ENCODE results near the gene TEAD1. TPM values are rescaled to one million over a fixed set of nuclear protein-coding genes. Genes with fewer than 3 reads are reported as not detected.

The TEAD1 gene
- total and polyA plus RNA-seq, 10 of the 15 experiments (the other 5 are each of a cell fraction or from before 2014, with no cell fraction given), result 0.01 to 0.59 (median 0.04) TPM; not detected in 6

GRCh38 chr11:12914400-12914912 lies 240.2 kb downstream of the TEAD1 start (continued):
- TF ChIP-seq CTCF (IDR thresholded peaks at IDR 0.05 in 2 of 3, conservative IDR thresholded peaks at IDR 0.05 in 1 of 3; ENCODE audit: control insufficient read depth in 2 of 3, extremely low read depth in 1 of 3, insufficient read depth in 1 of 3, low read depth in 3 of 3, low read length in 3 of 3), result peak; percentile 44 to 63 (median 49)

- peaks cover 0 to 3% of the 10 kb centered on the region in 2 experiments; a peak in 2 of 4 replicates for H3K27me3 ChIP-seq (replicated peaks in 1 of 2; ENCODE audit: control insufficient read depth in 2 of 2, insufficient read depth in 2 of 2, low read length in 1 of 2)
- H2AFZ ChIP-seq (ENCODE audit: control insufficient read depth, low read depth, low read length), result no peak overlapping the region
- H3K4me2 ChIP-seq (ENCODE audit: control insufficient read depth, insufficient read depth), result no peak overlapping the region
- ChIA-PET SMC1A (ENCODE audit: uncharacterized antibody, unreplicated experiment) (no interaction called here), RAD21 (ENCODE audit: unreplicated experiment) (interaction anchor here (0.5 kb wide), 1 partner anchor 281 kb away, joined by 3 read pairs; no protein-coding TSS in a partner anchor), CTCF (interaction anchor here (1.1 to 1.8 kb wide), 4 partner anchors 8 to 42 kb away, joined by 3 to 5 read pairs (median 4); no protein-coding TSS in a partner anchor), POLR2A (no interaction called here)
- H3K9me3 ChIP-seq (replicated peaks; ENCODE audit: control insufficient read depth, insufficient read depth, low read length), result no peaks in the 10 kb centered on the region
- DNase-seq (ENCODE audit: low read depth, low spot score) (no peak), FAIRE-seq (no peak), ATAC-seq (no peak)
- in situ Hi-C loops (cut with MboI) (no loop called here), intact Hi-C loops (cut with micrococcal nuclease; ENCODE audit: unreplicated experiment) (no loop called here)
- no peaks in the 10 kb centered on the region for H4K20me1 ChIP-seq (ENCODE audit: control insufficient read depth, insufficient read depth)
- no peak for TF ChIP-seq EGR1 (IDR thresholded peaks at IDR 0.05; ENCODE audit: borderline replicate concordance in 1 of 2, low read depth in 2 of 2, low read length in 2 of 2)
- TF ChIP-seq NR2C1 (IDR thresholded peaks at IDR 0.05), result no peak
- TF ChIP-seq PAX5 (IDR thresholded peaks at IDR 0.05; ENCODE audit: borderline replicate concordance, low read depth, low read length), result no peak
- no peak for TF ChIP-seq MXI1 (IDR thresholded peaks at IDR 0.05; ENCODE audit: low read depth, low read length)
- no peak for TF ChIP-seq ZSCAN29 (IDR thresholded peaks at IDR 0.05)
- no peaks in the 10 kb centered on the region for H3K79me2 ChIP-seq (ENCODE audit: control insufficient read depth, insufficient read depth, low read length)
- H3K4me1 ChIP-seq (ENCODE audit: control insufficient read depth, insufficient read depth, low read length), result no peaks in the 10 kb centered on the region
- 35% methylated on average over 5 of the region's 7 CpGs for WGBS (ENCODE audit: insufficient coverage, insufficient replicate concordance, low lambda C conversion rate, missing lambda C conversion rate)
- no peaks in the 10 kb centered on the region for H3K36me3 ChIP-seq (ENCODE audit: control insufficient read depth in 2 of 2, insufficient read depth in 2 of 2, low read length in 1 of 2)
- BruUV-seq (replicated peaks), result no TSS peak
- no peak overlapping the region for H3K4me3 ChIP-seq
- H3K9ac ChIP-seq (ENCODE audit: control insufficient read depth, insufficient read depth, low read length), result no peak overlapping the region
- no peak overlapping the region for H3K27ac ChIP-seq (ENCODE audit: control insufficient read depth, insufficient read depth)
Observed at GRCh38 chr11:12915093-12915492, 240.9 kb downstream of the TEAD1 start.
